Measurements from ENCODE around the gene IFNA7.
"Not testable (repeated sequence)": the region's sequence is repeated elsewhere in the genome, so short reads cannot be mapped to it uniquely, and the experiment has no call there.

The IFNA7 gene

GRCh38 chr9:21202105-21202504, at the start of gene IFNA7:
Gene IFNA7 (minus strand): TSS chr9:21202205. CDS start chr9:21202165, 40 bp downstream.
- not testable (repeated sequence) for DNase-seq

- no peak for DNase-seq
Measured at GRCh38 chr9:21251638-21252037, 49.6 kb upstream of the IFNA7 start.

GRCh38 chr9:21251190-21251589, 49.2 kb upstream of the IFNA7 start:
- no peak for DNase-seq

GRCh38 chr9:21244836-21245235, 42.8 kb upstream of the IFNA7 start:
- DNase-seq: no peak

- no peak for DNase-seq
Measured at GRCh38 chr9:21239911-21240310, 37.9 kb upstream of the IFNA7 start, which contains the start of gene IFNA14. Gene IFNA14 (minus strand): TSS chr9:21240005. CDS start chr9:21239935, 70 bp downstream.

- not testable (repeated sequence) for DNase-seq
Measured at GRCh38 chr9:21236360-21236714, 34.3 kb upstream of the IFNA7 start.

GRCh38 chr9:21235468-21236359, 33.7 kb upstream of the IFNA7 start:
- DNase-seq: not testable (repeated sequence)

GRCh38 chr9:21234153-21234687, 32.2 kb upstream of the IFNA7 start:
- no peak for DNase-seq

- DNase-seq: no peak
Measured at GRCh38 chr9:21233258-21233657, 31.3 kb upstream of the IFNA7 start.

GRCh38 chr9:21228122-21228521, 26.1 kb upstream of the IFNA7 start, which contains the start of gene IFNA17:
Gene IFNA17 (minus strand): TSS chr9:21228222. CDS start chr9:21228173, 49 bp downstream.
- DNase-seq: no peak

GRCh38 chr9:21217211-21217610, 15.2 kb upstream of the IFNA7 start, which contains the start of gene IFNA16:
Gene IFNA16 (minus strand): TSS chr9:21217311. CDS start chr9:21217305, 6 bp downstream.
- DNase-seq: not testable (repeated sequence)

- not testable (repeated sequence) for DNase-seq
Measured at GRCh38 chr9:21213411-21214326, 11.7 kb upstream of the IFNA7 start.

- not testable (repeated sequence) for DNase-seq
Measured at GRCh38 chr9:21212160-21212559, 10.2 kb upstream of the IFNA7 start.

- not testable (repeated sequence) for DNase-seq
Measured at GRCh38 chr9:21210782-21211181, 8.8 kb upstream of the IFNA7 start.

- no peak for DNase-seq
Measured at GRCh38 chr9:21210311-21210710, 8.3 kb upstream of the IFNA7 start.

GRCh38 chr9:21207043-21207442, 5.0 kb upstream of the IFNA7 start, which contains the start of gene IFNA10:
Gene IFNA10 (minus strand): TSS chr9:21207143. CDS start chr9:21207097, 46 bp downstream.
- DNase-seq: not testable (repeated sequence)

GRCh38 chr9:21205204-21205603, 3.2 kb upstream of the IFNA7 start:
- DNase-seq: no peak

- DNase-seq: peak; percentile 26
Measured at GRCh38 chr9:21194867-21195776, 6.9 kb downstream of the IFNA7 start.

GRCh38 chr9:21187487-21187886, 14.5 kb downstream of the IFNA7 start, which contains the start of gene IFNA4:
Gene IFNA4 (minus strand): TSS chr9:21187587. CDS start chr9:21187531, 56 bp downstream.
- DNase-seq: not testable (repeated sequence)

GRCh38 chr9:21182810-21183736, 18.9 kb downstream of the IFNA7 start:
- not testable (repeated sequence) for DNase-seq
